T follicular helper cell (primary cell): Measurements from ENCODE around the gene ZCWPW1.
"Not testable (repeated sequence)": the region's sequence is repeated elsewhere in the genome, so short reads cannot be mapped to it uniquely, and the experiment has no call there.

ENCODE experiments used
- DNase-seq: peaks from one replicate; pipeline ENCODE4 v3.0.0-alpha.2; 2020; ENCODE audit warnings: low read depth

Gene ZCWPW1

GRCh38 chr7:100372694-100373093 lies 55.8 kb downstream of the ZCWPW1 start:
- no peak for DNase-seq

- DNase-seq = no peak
Measured at GRCh38 chr7:100372256-100372655, 56.2 kb downstream of the ZCWPW1 start.

GRCh38 chr7:100371561-100372171 lies 56.8 kb downstream of the ZCWPW1 start:
- no peak for DNase-seq

GRCh38 chr7:100370746-100371145 lies 57.8 kb downstream of the ZCWPW1 start:
- DNase-seq = no peak

GRCh38 chr7:100370303-100370702 lies 58.2 kb downstream of the ZCWPW1 start:
- no peak for DNase-seq

- DNase-seq = no peak
Measured at GRCh38 chr7:100369105-100369504, 59.4 kb downstream of the ZCWPW1 start.

- DNase-seq = no peak
Measured at GRCh38 chr7:100367676-100368613, 60.6 kb downstream of the ZCWPW1 start.

GRCh38 chr7:100367251-100367620 lies 61.3 kb downstream of the ZCWPW1 start:
- no peak for DNase-seq

- DNase-seq = no peak
Measured at GRCh38 chr7:100366411-100367250, 61.9 kb downstream of the ZCWPW1 start.

- DNase-seq = not testable (repeated sequence)
Measured at GRCh38 chr7:100365998-100366367, 62.5 kb downstream of the ZCWPW1 start.

- DNase-seq = no peak
Measured at GRCh38 chr7:100364480-100364879, 64.0 kb downstream of the ZCWPW1 start.

- not testable (repeated sequence) for DNase-seq
Measured at GRCh38 chr7:100363797-100364196, 64.7 kb downstream of the ZCWPW1 start.

- DNase-seq = no peak
Measured at GRCh38 chr7:100363098-100363497, 65.4 kb downstream of the ZCWPW1 start.

GRCh38 chr7:100360135-100360854 lies 68.2 kb downstream of the ZCWPW1 start:
- no peak for DNase-seq

GRCh38 chr7:100358857-100359212 lies 69.7 kb downstream of the ZCWPW1 start:
- DNase-seq = no peak

GRCh38 chr7:100358027-100358856 lies 70.3 kb downstream of the ZCWPW1 start, which contains the start of gene PILRB:
PILRB (plus strand) TSS chr7:100358117; CDS start chr7:100358303, 186 bp downstream.
- no peak for DNase-seq

GRCh38 chr7:100357131-100357561 lies 71.4 kb downstream of the ZCWPW1 start:
- no peak for DNase-seq

- no peak for DNase-seq
Measured at GRCh38 chr7:100356416-100357068, 72.0 kb downstream of the ZCWPW1 start.

GRCh38 chr7:100353685-100354330 lies 74.7 kb downstream of the ZCWPW1 start:
- no peak for DNase-seq
